Measurements from ENCODE around the gene SLC7A6OS.

Gene SLC7A6OS

GRCh38 chr16:68270353-68270752, 40.4 kb downstream of the SLC7A6OS start:
- Mint-ChIP-seq H3K27me3 (no peaks in the 10 kb centered on the region), H3K36me3 (peaks cover 11% of the 10 kb centered on the region), H3K4me1 (peaks cover 45% of the 10 kb centered on the region), H3K27ac (peak overlapping the region; percentile 88), H3K4me3 (no peak overlapping the region), H3K9me3 (no peaks in the 10 kb centered on the region)
- DNase-seq (ENCODE audit: low spot score in 2 of 2), result no peak
- ATAC-seq (ENCODE audit: low read depth), result no peak

- H3K9me3 Mint-ChIP-seq, result no peaks in the 10 kb centered on the region
- no peaks in the 10 kb centered on the region for H3K27me3 Mint-ChIP-seq
- H3K27ac Mint-ChIP-seq, result peak overlapping the region; percentile 88
- no peak overlapping the region for H3K4me3 Mint-ChIP-seq
- H3K4me1 Mint-ChIP-seq, result peaks cover 48% of the 10 kb centered on the region
- peaks cover 11% of the 10 kb centered on the region for H3K36me3 Mint-ChIP-seq
- ATAC-seq (ENCODE audit: low read depth) (no peak), DNase-seq (ENCODE audit: low spot score in 2 of 2) (no peak)
Observed at GRCh38 chr16:68269793-68270192, 41.0 kb downstream of the SLC7A6OS start.

GRCh38 chr16:68267612-68268405, 42.9 kb downstream of the SLC7A6OS start:
- Mint-ChIP-seq H3K36me3 (peaks cover 7% of the 10 kb centered on the region), H3K4me1 (peaks cover 42% of the 10 kb centered on the region), H3K27me3 (no peaks in the 10 kb centered on the region), H3K27ac (no peak overlapping the region), H3K9me3 (no peaks in the 10 kb centered on the region), H3K4me3 (no peak overlapping the region)
- ATAC-seq (ENCODE audit: low read depth) (no peak), DNase-seq (ENCODE audit: low spot score in 2 of 2) (no peak)

GRCh38 chr16:68265078-68265920, 45.4 kb downstream of the SLC7A6OS start:
- peak overlapping the region; percentile 91 for H3K27ac Mint-ChIP-seq
- H3K4me3 Mint-ChIP-seq, result peak overlapping the region; percentile 83
- H3K4me1 Mint-ChIP-seq, result peaks cover 43% of the 10 kb centered on the region
- no peaks in the 10 kb centered on the region for H3K9me3 Mint-ChIP-seq
- no peaks in the 10 kb centered on the region for H3K27me3 Mint-ChIP-seq
- DNase-seq (ENCODE audit: low spot score in 2 of 2) (no peak), ATAC-seq (ENCODE audit: low read depth) (peak; percentile 13)
- H3K36me3 Mint-ChIP-seq, result peaks cover 7% of the 10 kb centered on the region

- Mint-ChIP-seq H3K9me3 (no peaks in the 10 kb centered on the region), H3K4me1 (peaks cover 42% of the 10 kb centered on the region), H3K27me3 (no peaks in the 10 kb centered on the region), H3K4me3 (peak within 1 kb of the TSS; percentile 83), H3K27ac (peak within 1 kb of the TSS; percentile 91), H3K36me3 (peaks cover 7% of the 10 kb centered on the region)
- ATAC-seq (ENCODE audit: low read depth), result peak; percentile 74
- peak; percentile 75 to 84 for DNase-seq (ENCODE audit: low spot score in 2 of 2)
Observed at GRCh38 chr16:68264128-68265077, 46.3 kb downstream of the SLC7A6OS start, which contains the start of gene SLC7A6. TSS of gene SLC7A6 (plus strand) at chr16:68264526. CDS start at chr16:68274727, 10,201 bp downstream.

- ATAC-seq (ENCODE audit: low read depth), result peak; percentile 0
- no peaks in the 10 kb centered on the region for H3K27me3 Mint-ChIP-seq
- H3K9me3 Mint-ChIP-seq, result no peaks in the 10 kb centered on the region
- peaks cover 37% of the 10 kb centered on the region for H3K4me1 Mint-ChIP-seq
- peaks cover 3% of the 10 kb centered on the region for H3K36me3 Mint-ChIP-seq
- peak overlapping the region; percentile 91 for H3K27ac Mint-ChIP-seq
- H3K4me3 Mint-ChIP-seq, result peak overlapping the region; percentile 83
- no peak for DNase-seq (ENCODE audit: low spot score in 2 of 2)
Observed at GRCh38 chr16:68263559-68264127, 47.1 kb downstream of the SLC7A6OS start.

- no peak for DNase-seq (ENCODE audit: low spot score in 2 of 2)
- H3K4me1 Mint-ChIP-seq, result peaks cover 28% of the 10 kb centered on the region
Observed at GRCh38 chr16:68259007-68259825, 51.5 kb downstream of the SLC7A6OS start.

GRCh38 chr16:68257906-68258800, 52.6 kb downstream of the SLC7A6OS start:
- Mint-ChIP-seq H3K27ac (peak overlapping the region; percentile 82), H3K9me3 (no peaks in the 10 kb centered on the region), H3K36me3 (peaks cover 3% of the 10 kb centered on the region), H3K4me1 (peaks cover 20% of the 10 kb centered on the region), H3K4me3 (no peak overlapping the region), H3K27me3 (no peaks in the 10 kb centered on the region)
- ATAC-seq (ENCODE audit: low read depth), result no peak
- no peak for DNase-seq (ENCODE audit: low spot score in 2 of 2)

More at GRCh38 chr16:68259007-68259825, 51.5 kb downstream of the SLC7A6OS start:
- no peaks in the 10 kb centered on the region for H3K9me3 Mint-ChIP-seq
- peaks cover 3% of the 10 kb centered on the region for H3K36me3 Mint-ChIP-seq
- no peak overlapping the region for H3K4me3 Mint-ChIP-seq
- ATAC-seq (ENCODE audit: low read depth), result no peak
- no peak overlapping the region for H3K27ac Mint-ChIP-seq
- no peaks in the 10 kb centered on the region for H3K27me3 Mint-ChIP-seq

GRCh38 chr16:68257251-68257905, 53.4 kb downstream of the SLC7A6OS start:
- Mint-ChIP-seq H3K4me1 (peaks cover 18% of the 10 kb centered on the region), H3K4me3 (no peak overlapping the region), H3K36me3 (peaks cover 5% of the 10 kb centered on the region), H3K27me3 (no peaks in the 10 kb centered on the region), H3K27ac (peak overlapping the region; percentile 82), H3K9me3 (no peaks in the 10 kb centered on the region)
- peak; percentile 95 for ATAC-seq (ENCODE audit: low read depth)
- peak; percentile 46 to 61 for DNase-seq (ENCODE audit: low spot score in 2 of 2)

- no peaks in the 10 kb centered on the region for H3K9me3 Mint-ChIP-seq
- no peak overlapping the region for H3K4me3 Mint-ChIP-seq
- peaks cover 14% of the 10 kb centered on the region for H3K4me1 Mint-ChIP-seq
- no peaks in the 10 kb centered on the region for H3K27me3 Mint-ChIP-seq
- no peak for DNase-seq (ENCODE audit: low spot score in 2 of 2)
- H3K27ac Mint-ChIP-seq, result no peak overlapping the region
- ATAC-seq (ENCODE audit: low read depth), result no peak
- H3K36me3 Mint-ChIP-seq, result peaks cover 10% of the 10 kb centered on the region
Observed at GRCh38 chr16:68255712-68256111, 55.0 kb downstream of the SLC7A6OS start.

GRCh38 chr16:68253721-68254120, 57.0 kb downstream of the SLC7A6OS start:
- Mint-ChIP-seq H3K27ac (no peak overlapping the region), H3K27me3 (no peaks in the 10 kb centered on the region), H3K9me3 (no peaks in the 10 kb centered on the region), H3K4me1 (peaks cover 14% of the 10 kb centered on the region), H3K4me3 (no peak overlapping the region), H3K36me3 (peaks cover 14% of the 10 kb centered on the region)
- DNase-seq (ENCODE audit: low spot score in 2 of 2) (no peak), ATAC-seq (ENCODE audit: low read depth) (no peak)
